Vagina (tissue), 2 donors: ENCODE results near the gene NSMCE1.

ENCODE experiments used
- POLR2A ChIP-seq, 2 donors: fragments of 450-650 bp; IDR thresholded peaks; one replicate each; pipeline ENCODE4 v1.6.1; 2017; ENCODE audit warnings: antibody characterized with exemption in 2 of 2, mild to moderate bottlenecking in 2 of 2, moderate library complexity in 2 of 2
- POLR2AphosphoS5 ChIP-seq, 2 donors: sonication (generic); formaldehyde crosslinking; IDR thresholded peaks; one replicate each; pipeline ENCODE4 v1.9.0; 2017; ENCODE audit warnings: antibody characterized with exemption in 2 of 2, mild to moderate bottlenecking in 2 of 2, low read depth in 1 of 2; ENCODE audit not compliant: insufficient read depth in 1 of 2
- TF ChIP-seq, protein P1 (sequence below), 3 experiments: fragments of 450-650 bp in 2 of 3; fragments of 200-600 bp in 1 of 3; sonication (generic) in 1 of 3; IDR thresholded peaks; one replicate each; pipeline ENCODE4 v1.5.1; 2017 to 2019; ENCODE audit warnings: antibody characterized with exemption in 3 of 3, mild to moderate bottlenecking in 2 of 3, moderate library complexity in 2 of 3

DNA sequence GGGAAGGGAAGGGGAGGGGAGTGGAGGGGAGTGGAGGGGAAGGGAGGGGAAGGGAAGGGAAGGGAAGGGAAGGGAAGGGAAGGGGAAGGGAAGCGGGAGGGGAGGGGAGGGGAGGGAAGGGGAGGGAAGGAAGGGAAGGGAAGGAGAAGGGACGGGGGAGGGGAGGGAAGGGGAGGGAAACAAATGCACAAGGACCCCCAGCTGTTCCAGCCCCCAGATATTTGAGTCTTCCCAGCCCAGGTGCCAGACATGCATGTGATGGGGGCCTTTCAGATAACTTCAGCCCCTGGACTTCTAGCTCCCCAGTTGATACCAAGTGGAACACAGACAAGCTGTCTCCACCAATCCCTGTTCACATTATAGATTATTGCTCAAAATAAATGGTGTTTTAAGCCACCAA lies 79.9 kb downstream of the NSMCE1 start:
- TF ChIP-seq, protein P1, sequence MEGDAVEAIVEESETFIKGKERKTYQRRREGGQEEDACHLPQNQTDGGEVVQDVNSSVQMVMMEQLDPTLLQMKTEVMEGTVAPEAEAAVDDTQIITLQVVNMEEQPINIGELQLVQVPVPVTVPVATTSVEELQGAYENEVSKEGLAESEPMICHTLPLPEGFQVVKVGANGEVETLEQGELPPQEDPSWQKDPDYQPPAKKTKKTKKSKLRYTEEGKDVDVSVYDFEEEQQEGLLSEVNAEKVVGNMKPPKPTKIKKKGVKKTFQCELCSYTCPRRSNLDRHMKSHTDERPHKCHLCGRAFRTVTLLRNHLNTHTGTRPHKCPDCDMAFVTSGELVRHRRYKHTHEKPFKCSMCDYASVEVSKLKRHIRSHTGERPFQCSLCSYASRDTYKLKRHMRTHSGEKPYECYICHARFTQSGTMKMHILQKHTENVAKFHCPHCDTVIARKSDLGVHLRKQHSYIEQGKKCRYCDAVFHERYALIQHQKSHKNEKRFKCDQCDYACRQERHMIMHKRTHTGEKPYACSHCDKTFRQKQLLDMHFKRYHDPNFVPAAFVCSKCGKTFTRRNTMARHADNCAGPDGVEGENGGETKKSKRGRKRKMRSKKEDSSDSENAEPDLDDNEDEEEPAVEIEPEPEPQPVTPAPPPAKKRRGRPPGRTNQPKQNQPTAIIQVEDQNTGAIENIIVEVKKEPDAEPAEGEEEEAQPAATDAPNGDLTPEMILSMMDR (IDR thresholded peaks at IDR 0.05): no peak
- TF ChIP-seq POLR2AphosphoS5 (IDR thresholded peaks at IDR 0.05; ENCODE audit: insufficient read depth in 1 of 2, low read depth in 1 of 2) (no peak), POLR2A (IDR thresholded peaks at IDR 0.05) (no peak)
